ENCODE data around the gene ANKRD55. TPM values are rescaled to one million over a fixed set of nuclear protein-coding genes. Genes with fewer than 3 reads are reported as not detected.

Gene ANKRD55
- total RNA-seq, 1 donor from 2014 or later = not detected

DNA sequence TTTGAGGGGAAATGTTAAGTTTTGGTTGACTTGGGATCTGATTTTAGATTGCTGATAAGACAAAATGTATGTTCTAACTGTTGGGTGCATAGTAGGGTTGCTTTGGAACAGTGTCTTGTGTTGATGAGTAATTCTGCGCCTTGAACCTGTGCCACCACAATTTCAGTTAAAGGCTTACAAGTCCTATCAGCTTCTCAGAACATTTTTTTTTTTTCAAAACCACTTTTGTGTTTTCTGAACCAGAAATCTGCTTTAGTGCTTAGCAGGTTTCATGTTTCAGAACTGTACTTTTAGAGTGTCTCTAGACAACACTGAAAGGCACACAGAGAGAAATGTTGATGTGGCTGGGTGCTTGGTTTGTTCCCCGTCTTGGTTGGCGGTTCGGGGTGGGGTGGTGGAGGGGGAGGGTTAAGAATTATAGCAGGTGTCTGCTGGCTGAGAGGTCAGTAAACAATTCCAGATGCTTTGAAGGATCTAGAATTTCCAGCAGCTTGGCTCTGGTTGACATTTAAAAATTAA lies 84.6 kb downstream of the ANKRD55 start:
- Histone ChIP-seq H3K36me3 (no peaks in the 10 kb centered on the region), H3K27ac (no peak overlapping the region), H3K4me3 (no peak overlapping the region), H3K4me1 (no peaks in the 10 kb centered on the region), H3K9me3 (no peaks in the 10 kb centered on the region), H3K27me3 (no peaks in the 10 kb centered on the region)
- intact Hi-C loops (cut with DNase I) = no loop called here
- TF ChIP-seq, protein P1, sequence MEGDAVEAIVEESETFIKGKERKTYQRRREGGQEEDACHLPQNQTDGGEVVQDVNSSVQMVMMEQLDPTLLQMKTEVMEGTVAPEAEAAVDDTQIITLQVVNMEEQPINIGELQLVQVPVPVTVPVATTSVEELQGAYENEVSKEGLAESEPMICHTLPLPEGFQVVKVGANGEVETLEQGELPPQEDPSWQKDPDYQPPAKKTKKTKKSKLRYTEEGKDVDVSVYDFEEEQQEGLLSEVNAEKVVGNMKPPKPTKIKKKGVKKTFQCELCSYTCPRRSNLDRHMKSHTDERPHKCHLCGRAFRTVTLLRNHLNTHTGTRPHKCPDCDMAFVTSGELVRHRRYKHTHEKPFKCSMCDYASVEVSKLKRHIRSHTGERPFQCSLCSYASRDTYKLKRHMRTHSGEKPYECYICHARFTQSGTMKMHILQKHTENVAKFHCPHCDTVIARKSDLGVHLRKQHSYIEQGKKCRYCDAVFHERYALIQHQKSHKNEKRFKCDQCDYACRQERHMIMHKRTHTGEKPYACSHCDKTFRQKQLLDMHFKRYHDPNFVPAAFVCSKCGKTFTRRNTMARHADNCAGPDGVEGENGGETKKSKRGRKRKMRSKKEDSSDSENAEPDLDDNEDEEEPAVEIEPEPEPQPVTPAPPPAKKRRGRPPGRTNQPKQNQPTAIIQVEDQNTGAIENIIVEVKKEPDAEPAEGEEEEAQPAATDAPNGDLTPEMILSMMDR (IDR thresholded peaks at IDR 0.05) = no peak
- DNase-seq (ENCODE audit: low spot score in 2 of 2) = no peak

- Histone ChIP-seq H3K4me3 (no peak overlapping the region), H3K36me3 (no peaks in the 10 kb centered on the region), H3K9me3 (no peaks in the 10 kb centered on the region), H3K27me3 (no peaks in the 10 kb centered on the region), H3K4me1 (no peaks in the 10 kb centered on the region), H3K27ac (no peak overlapping the region)
- no peak for DNase-seq (ENCODE audit: low spot score in 2 of 2)
- TF ChIP-seq, protein P1 (IDR thresholded peaks at IDR 0.05) = no peak
- intact Hi-C loops (cut with DNase I) = no loop called here
Observed at GRCh38 chr5:56147659-56148230, 85.4 kb downstream of the ANKRD55 start.

GRCh38 chr5:56147106-56147505 lies 86.0 kb downstream of the ANKRD55 start:
- Histone ChIP-seq H3K9me3 (no peaks in the 10 kb centered on the region), H3K4me1 (no peaks in the 10 kb centered on the region), H3K27me3 (no peaks in the 10 kb centered on the region), H3K27ac (no peak overlapping the region), H3K36me3 (no peaks in the 10 kb centered on the region), H3K4me3 (no peak overlapping the region)
- intact Hi-C loops (cut with DNase I) = no loop called here
- no peak for DNase-seq (ENCODE audit: low spot score in 2 of 2)
- TF ChIP-seq, protein P1 (IDR thresholded peaks at IDR 0.05) = no peak

DNA sequence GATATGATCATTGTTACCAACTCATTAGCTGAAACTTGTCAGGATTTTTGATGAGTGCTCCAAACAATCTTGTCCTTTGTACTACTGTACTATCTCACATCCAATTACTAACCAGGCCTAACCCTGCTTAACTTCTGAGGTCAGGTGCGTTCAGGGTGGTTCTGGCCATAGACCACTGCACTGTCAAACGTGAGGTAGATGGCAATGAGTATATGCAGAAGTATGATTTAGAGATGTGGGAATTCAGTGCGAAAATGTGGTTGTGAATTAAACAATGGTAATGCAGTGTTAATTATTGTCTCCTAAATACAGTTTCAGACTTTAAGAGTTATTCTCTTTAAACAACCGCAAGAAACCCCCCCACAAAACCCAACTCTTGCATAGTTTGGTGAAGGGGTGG lies 86.5 kb downstream of the ANKRD55 start:
- Histone ChIP-seq H3K9me3 (no peaks in the 10 kb centered on the region), H3K36me3 (no peaks in the 10 kb centered on the region), H3K27me3 (no peaks in the 10 kb centered on the region), H3K4me1 (no peaks in the 10 kb centered on the region), H3K27ac (no peak overlapping the region), H3K4me3 (no peak overlapping the region)
- DNase-seq (ENCODE audit: low spot score in 2 of 2) = no peak
- intact Hi-C loops (cut with DNase I) = no loop called here
- TF ChIP-seq, protein P1 (IDR thresholded peaks at IDR 0.05) = no peak

DNA sequence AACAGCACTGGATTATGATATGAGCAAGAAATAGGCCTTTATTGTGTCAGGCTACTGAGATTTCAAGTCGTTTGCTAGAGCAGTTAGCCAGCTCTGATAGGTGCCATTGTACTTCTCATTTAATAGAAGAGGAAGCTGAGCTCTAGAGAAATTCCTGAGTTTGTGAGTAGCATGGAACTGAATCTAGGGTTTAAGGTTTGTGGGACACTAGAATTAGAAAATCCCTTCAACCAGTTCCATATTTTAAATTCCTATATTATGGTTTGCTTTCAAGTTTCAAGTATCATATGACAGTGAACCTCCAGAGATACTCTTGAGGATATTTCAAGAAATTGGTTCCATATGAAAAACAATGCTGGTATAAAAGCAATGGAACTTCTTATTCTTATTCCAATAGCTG lies 87.6 kb downstream of the ANKRD55 start:
- H3K36me3 ChIP-seq = no peaks in the 10 kb centered on the region
- intact Hi-C loops (cut with DNase I) = no loop called here
- no peaks in the 10 kb centered on the region for H3K4me1 ChIP-seq
- DNase-seq (ENCODE audit: low spot score in 2 of 2) = no peak
- H3K27me3 ChIP-seq = no peaks in the 10 kb centered on the region
- no peak overlapping the region for H3K27ac ChIP-seq
- H3K9me3 ChIP-seq = no peaks in the 10 kb centered on the region
- TF ChIP-seq, protein P1 (IDR thresholded peaks at IDR 0.05) = no peak
- H3K4me3 ChIP-seq = no peak overlapping the region

DNA sequence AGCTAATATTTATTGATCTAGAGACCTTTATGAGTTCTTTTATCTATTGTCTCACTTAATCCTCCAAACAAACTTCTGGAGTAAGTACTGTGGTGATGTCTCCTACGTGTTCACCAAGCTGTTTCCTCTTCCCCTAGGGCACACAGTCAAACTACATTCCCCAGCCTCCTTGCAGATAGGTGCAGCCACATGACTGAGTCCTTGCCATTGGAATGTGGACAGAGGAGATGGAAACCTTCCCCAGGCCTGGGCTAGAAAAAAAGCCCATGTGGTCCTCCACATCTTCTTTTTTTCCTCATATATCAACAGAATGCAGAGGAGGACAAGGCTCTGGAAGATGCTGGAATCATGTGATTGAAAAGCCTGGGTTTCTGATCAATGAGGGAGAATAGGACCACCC lies 88.0 kb downstream of the ANKRD55 start:
- TF ChIP-seq, protein P1 (IDR thresholded peaks at IDR 0.05) = no peak
- H3K4me3 ChIP-seq = no peak overlapping the region
- no peak for DNase-seq (ENCODE audit: low spot score in 2 of 2)
- no peaks in the 10 kb centered on the region for H3K27me3 ChIP-seq
- H3K4me1 ChIP-seq = no peaks in the 10 kb centered on the region
- no peaks in the 10 kb centered on the region for H3K9me3 ChIP-seq
- no peak overlapping the region for H3K27ac ChIP-seq
- intact Hi-C loops (cut with DNase I) = no loop called here
- no peaks in the 10 kb centered on the region for H3K36me3 ChIP-seq

Data from ascending aorta (tissue), 2 donors.